Measurements from ENCODE around the gene CRYGA.

CRYGA gene

GRCh38 chr2:208163489-208163888 lies at the start of gene CRYGA:
TSS of gene CRYGA (minus strand) at chr2:208163589. CDS start at chr2:208163556, 33 bp downstream.
- no peak for DNase-seq (ENCODE audit: low read depth)

GRCh38 chr2:208210688-208211451 lies 47.5 kb upstream of the CRYGA start:
- no peak for DNase-seq (ENCODE audit: low read depth)

DNA sequence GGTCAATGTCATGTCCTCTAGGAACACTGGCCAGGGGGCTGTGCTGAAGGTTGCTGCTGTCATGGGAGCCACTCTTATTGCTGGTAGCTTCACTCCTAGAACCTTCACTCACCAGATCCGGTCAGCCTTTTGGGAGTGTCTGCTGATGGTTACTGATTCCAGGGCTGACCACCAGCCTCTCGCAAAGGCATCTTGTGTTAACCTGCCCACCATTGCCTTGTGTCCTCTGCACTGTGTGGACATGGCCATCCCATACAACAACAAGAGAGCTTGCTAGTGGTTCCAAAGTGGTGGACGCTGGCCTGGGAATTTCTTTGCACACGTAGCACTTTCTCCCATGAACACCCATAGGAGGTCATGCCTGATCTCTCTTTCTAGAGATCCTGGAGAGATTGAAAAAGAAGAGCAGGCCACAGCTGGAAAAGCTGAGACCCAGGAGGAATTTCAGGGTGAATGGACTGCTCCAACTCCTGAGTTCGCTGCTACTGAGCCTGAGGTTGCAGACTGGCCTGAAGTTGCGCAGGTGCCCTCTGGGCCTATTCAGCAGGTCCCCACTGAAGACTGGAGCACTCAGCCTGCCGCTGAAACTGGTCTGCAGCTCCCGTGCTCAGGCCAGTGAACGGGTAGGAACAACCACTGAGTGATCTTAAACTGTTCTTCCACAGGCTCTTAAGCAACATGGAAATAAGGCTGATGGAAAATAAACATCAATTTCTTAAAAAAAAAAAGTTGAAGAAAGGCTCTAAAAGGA lies 45.1 kb upstream of the CRYGA start:
- no peak for DNase-seq (ENCODE audit: low read depth)

- no peak for DNase-seq (ENCODE audit: low read depth)
These were observed 44.4 kb upstream of the CRYGA start for GRCh38 chr2:208207769-208208168.

GRCh38 chr2:208204166-208204565 lies 40.8 kb upstream of the CRYGA start:
- no peak for DNase-seq (ENCODE audit: low read depth)

- DNase-seq (ENCODE audit: low read depth): no peak
These were observed 32.1 kb upstream of the CRYGA start for GRCh38 chr2:208195531-208195930.

DNA sequence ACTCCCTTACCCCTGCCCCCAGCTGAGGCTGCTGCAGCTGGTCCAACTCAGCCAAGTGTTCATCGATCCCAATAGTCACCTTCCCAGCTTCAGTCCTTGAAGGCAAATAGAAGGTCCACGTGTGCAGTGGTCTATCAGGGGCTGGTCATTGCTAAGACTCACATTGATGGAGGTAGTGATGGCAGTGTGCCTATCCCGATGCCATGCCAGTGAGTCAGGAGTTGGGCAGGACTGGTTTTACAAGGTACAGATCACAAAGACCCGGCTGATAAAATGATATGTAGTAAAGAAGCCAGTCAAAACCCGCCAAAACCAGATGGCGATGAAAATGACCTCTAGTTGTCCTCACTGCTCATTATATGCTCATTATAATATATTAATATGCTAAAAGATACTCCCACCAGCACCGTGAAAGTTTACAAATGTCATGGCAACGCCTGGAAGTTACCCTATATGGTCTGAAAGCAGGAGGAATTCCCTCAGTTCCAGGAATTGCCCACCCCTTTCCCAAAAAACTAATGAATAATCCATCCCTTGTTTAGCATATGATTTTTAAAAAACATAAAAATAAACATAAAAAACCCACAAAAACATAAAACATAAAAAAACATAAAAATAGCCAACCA lies 29.3 kb upstream of the CRYGA start:
- no peak for DNase-seq (ENCODE audit: low read depth)

DNA sequence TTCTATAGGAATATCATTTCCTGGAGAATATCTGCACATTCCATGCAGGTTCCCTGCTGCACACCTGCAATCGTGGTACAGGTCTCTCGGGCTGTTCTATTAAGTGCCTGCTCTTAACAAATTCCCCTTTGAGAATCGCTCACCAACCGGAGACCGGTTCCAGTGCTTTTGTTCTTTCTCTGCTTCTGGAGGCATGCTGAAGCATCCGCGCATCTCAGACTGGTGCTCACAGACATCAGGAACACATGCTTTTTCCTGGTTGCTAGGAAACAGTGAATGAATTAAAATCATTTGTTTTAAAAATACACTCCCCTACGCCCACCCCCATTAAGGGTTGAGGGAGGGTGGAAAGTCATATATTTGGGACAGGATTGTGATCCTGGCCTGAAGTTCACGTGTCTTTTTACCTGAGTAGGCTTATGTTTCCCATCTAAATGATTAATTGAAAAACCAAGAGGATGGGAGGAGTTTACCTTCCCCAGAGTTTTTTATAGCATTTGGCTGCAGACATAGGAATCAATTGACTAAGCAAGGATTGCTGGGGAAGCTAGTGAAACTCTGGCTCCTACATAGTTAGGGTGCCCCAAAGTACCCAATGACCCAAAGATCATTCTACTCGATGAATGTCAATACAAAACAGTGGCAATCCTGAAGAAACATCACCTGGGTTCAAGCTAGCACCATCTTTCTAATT lies 26.6 kb upstream of the CRYGA start, which contains the start of gene C2orf80:
Gene C2orf80, minus strand, starts transcription at position 221 of the 694 bp plus-strand sequence. CDS start 3,044 bp downstream, outside the sequence.
- no peak for DNase-seq (ENCODE audit: low read depth)

DNA sequence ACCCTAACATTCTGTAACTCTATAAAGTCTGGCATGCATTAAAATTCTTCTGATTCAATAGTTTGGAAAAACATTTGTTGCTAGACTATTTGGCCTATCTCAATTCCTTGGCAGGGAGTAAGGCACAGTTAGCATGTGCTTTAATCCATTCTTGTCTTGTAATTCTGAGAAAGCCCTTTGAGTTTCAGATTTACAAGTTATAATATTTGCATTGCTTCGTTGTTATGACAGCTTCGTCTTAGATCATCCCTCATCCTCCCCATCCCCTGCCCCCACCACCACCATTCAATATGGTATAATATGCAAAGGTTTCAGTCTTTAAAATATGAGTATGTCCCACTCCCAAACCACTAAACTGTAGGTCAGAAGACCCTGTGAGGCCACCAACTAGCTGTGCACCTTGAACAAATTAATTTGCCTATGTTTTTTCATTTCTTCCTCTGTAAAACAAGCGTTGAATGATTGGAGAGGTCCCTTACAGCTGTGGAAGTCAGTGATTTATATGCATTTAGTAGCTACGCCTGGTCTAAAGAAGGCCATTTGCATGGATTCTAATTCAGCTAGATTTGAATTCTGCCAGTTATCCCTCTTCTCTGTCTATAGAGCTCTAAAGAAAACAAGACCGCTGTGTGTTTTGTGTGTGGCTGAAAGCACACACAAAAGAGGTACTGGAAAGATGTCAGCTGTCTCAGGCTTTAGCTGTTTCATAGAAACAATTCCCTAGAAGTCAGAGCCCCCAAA lies 25.9 kb upstream of the CRYGA start:
- no peak for DNase-seq (ENCODE audit: low read depth)

DNA sequence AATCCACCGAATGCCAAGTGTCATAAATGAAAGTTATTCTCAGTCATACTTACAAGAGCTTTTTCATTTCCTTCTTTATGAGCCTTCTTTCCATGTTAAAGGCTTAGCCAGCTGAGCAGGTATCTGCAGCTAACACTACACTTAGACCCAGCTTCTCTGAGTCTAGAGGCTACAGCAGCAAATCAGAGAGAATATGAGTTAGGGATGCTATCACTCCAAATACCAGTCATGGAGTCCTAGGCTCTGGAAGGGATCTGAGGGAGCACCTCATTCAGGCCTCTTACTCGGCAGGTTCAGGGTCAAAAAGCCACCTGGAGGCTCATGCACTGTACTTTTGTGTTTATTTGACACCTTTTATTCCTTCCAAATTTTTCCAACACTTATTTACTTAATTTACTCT lies 23.5 kb upstream of the CRYGA start:
- no peak for DNase-seq (ENCODE audit: low read depth)

GRCh38 chr2:208186465-208186864 lies 23.1 kb upstream of the CRYGA start:
- no peak for DNase-seq (ENCODE audit: low read depth)

DNA sequence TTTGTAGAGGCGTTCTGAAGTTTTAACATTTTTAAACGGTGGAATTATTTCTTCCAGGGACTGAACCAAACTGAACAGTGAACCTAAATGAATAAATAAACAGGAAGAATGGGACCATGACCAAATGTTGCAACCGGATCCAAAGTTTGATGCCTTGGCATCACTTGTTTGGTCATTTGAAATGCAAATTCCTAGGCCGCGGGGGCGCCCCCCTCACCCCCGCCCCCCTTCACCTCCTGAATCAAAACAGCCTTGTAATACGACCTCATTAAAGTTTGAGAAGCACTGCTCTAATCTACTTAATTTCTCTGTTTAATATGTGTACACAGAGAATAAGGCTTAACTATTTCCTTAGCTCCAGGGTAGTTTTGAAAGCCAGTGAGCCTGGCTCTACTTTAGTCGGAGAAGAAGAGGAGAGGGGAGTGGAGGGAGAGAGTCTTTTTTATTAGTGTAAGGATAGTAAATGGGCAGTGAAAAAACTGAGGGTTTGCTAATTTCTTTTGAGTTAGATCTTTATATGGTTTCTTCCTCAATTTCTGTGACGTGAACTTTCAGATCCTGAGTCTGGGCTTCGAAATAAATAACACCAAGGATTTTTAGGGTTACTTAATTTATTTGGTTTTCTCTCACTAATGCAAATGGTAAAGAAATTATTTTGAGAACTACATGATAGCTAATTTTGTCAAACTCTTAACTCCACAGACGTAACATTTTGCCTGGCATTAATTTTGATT lies 20.8 kb upstream of the CRYGA start:
- no peak for DNase-seq (ENCODE audit: low read depth)

- no peak for DNase-seq (ENCODE audit: low read depth)
These were observed 20.1 kb upstream of the CRYGA start for GRCh38 chr2:208183526-208183925.

- no peak for DNase-seq (ENCODE audit: low read depth)
These were observed 19.4 kb upstream of the CRYGA start for GRCh38 chr2:208182835-208183234.

GRCh38 chr2:208179028-208179609 lies 15.7 kb upstream of the CRYGA start:
- DNase-seq (ENCODE audit: low read depth): no peak

DNA sequence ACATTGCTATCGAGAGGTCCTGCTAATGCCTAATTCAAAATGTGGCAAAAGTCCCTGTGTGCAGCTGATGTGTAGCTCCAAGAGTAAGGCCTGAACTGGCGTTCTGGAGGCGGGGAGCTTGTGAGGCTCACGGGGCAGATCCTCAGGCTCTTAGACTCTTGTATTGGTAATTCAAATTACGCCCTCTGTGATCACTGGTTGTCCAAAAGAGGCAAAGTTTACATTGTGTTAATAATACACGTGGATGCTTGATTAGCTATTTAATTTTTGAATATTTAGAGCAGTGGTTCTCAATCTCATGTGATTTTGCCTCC lies 12.4 kb upstream of the CRYGA start:
- DNase-seq (ENCODE audit: low read depth): no peak

GRCh38 chr2:208175069-208175839 lies 11.9 kb upstream of the CRYGA start:
- peak; percentile 37 for DNase-seq (ENCODE audit: low read depth)

- DNase-seq (ENCODE audit: low read depth): no peak
These were observed 10.8 kb upstream of the CRYGA start for GRCh38 chr2:208174144-208174543.

DNA sequence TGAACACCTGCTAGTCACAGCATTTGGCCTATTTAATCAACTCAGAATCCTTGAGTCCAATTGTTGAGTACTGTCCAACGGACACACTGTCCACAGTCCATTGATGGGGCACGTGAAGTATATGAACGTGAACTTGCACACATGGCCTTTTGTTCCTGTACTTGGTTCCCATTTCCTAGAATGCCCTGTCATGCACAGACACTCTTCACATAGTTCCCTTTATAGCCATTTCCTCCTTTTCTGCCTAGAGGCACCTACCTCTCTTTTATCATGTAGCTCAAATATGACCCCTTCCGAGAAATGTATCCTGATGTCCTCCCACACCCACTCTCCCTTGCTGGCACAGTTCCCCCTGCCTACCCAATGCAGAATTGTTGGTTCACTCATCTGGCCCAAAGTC lies 8.7 kb upstream of the CRYGA start:
- no peak for DNase-seq (ENCODE audit: low read depth)
